Activated CD8-positive, alpha-beta T cell treated with anti-CD3 and anti-CD28 coated beads for 36 hours (primary cell): ENCODE results near the gene CLEC18C. TPM values are rescaled to one million over a fixed set of nuclear protein-coding genes. Genes with fewer than 3 reads are reported as not detected.
"Not testable (repeated sequence)": the region's sequence is repeated elsewhere in the genome, so short reads cannot be mapped to it uniquely, and the experiment has no call there.

Experiments
- ATAC-seq: fragments of 200-7000 bp; cut with Tn5 transposase; one replicate; pipeline ENCODE4 v1.10.0; 2021; ENCODE audit warnings: mild to moderate bottlenecking, moderate library complexity
- CTCF ChIA-PET: fragments of 350-600 bp; sonication (Branson Sonifier 250); formaldehyde crosslinking; loops from one replicate; lab custom pipeline; 2021; ENCODE audit warnings: antibody characterized with exemption; lab: Charles Lee
- POLR2A ChIA-PET: fragments of 350-600 bp; sonication (Branson Sonifier 250); formaldehyde crosslinking; loops from one replicate; lab custom pipeline; 2021; ENCODE audit warnings: antibody characterized with exemption; lab: Charles Lee
- DNase-seq: peaks from one replicate; pipeline ENCODE4 v3.0.0-alpha.2; 2020
- H3K27ac Mint-ChIP-seq: one replicate; pipeline ENCODE4 v1.8.0; 2021; ENCODE audit warnings: mild to moderate bottlenecking, mixed read lengths
- H3K27me3 Mint-ChIP-seq: one replicate; pipeline ENCODE4 v1.8.0; 2021; ENCODE audit warnings: mixed read lengths
- H3K36me3 Mint-ChIP-seq: one replicate; pipeline ENCODE4 v1.8.0; 2021; ENCODE audit warnings: low read depth, mixed read lengths
- H3K4me1 Mint-ChIP-seq: one replicate; pipeline ENCODE4 v1.8.0; 2021; ENCODE audit warnings: low read depth, mixed read lengths
- H3K4me3 Mint-ChIP-seq: one replicate; pipeline ENCODE4 v1.8.0; 2021; ENCODE audit warnings: mild to moderate bottlenecking, moderate library complexity, mixed read lengths
- H3K9me3 Mint-ChIP-seq: one replicate; pipeline ENCODE4 v1.8.0; 2021; ENCODE audit warnings: mixed read lengths
- CTCF ChIP-seq: fragments of 200-600 bp; IDR thresholded peaks from one replicate; pipeline ENCODE4 v1.8.0; 2022; ENCODE audit warnings: antibody characterized with exemption, mild to moderate bottlenecking
- intact Hi-C: fragments of 100-400 bp; cut with micrococcal nuclease; formaldehyde crosslinking; loops from one replicate; pipeline ENCODE4 v1.10.0; 2022
- total RNA-seq, 2 experiments: library from RNA; stranded (reverse); gene quantifications; one replicate each; pipeline ENCODE4 v1.2.3, GENCODE V29; 2021

Gene CLEC18C
- total RNA-seq, 2 experiments from 2014 or later, result not detected

- no peaks in the 10 kb centered on the region for H3K27me3 Mint-ChIP-seq
These were observed 11.5 kb upstream of the CLEC18C start for GRCh38 chr16:70162041-70162451.

DNA sequence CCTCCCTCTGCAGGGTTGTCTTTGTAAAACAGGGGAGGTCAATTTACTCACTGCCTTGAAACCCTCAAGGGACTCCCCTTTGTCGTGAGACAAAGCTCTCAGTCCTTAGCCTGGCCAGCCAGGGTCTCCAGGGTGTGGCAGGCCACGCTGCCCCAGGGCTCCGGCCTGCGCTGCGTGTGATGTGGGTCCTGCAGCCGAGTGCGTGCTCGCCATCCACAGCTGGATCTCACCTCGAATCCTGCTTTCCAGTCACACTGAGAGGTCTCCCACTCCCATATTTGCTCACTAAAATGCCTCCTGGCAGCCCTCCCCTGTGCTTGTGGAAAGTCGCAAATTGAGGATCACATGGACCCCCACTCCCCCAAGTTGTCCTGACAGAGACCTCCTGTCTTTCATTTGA, 10.0 kb upstream of the CLEC18C start:
- CTCF ChIA-PET, result no interaction called here
- no peak for TF ChIP-seq CTCF
- H3K36me3 Mint-ChIP-seq, result peaks cover 6% of the 10 kb centered on the region
- H3K4me1 Mint-ChIP-seq, result no peaks in the 10 kb centered on the region
- POLR2A ChIA-PET, result no interaction called here
- no peaks in the 10 kb centered on the region for H3K27me3 Mint-ChIP-seq
- intact Hi-C loops, result no loop called here
- ATAC-seq (no peak), DNase-seq (no peak)
- H3K27ac Mint-ChIP-seq, result no peak overlapping the region
- H3K4me3 Mint-ChIP-seq, result no peak overlapping the region
- no peaks in the 10 kb centered on the region for H3K9me3 Mint-ChIP-seq

More at GRCh38 chr16:70162041-70162451, 11.5 kb upstream of the CLEC18C start:
- H3K27ac Mint-ChIP-seq, result no peak overlapping the region
- no peak overlapping the region for H3K4me3 Mint-ChIP-seq
- H3K36me3 Mint-ChIP-seq, result peaks cover 15% of the 10 kb centered on the region
- ChIA-PET POLR2A (interaction anchor here (0.6 to 1.1 kb wide), 2 partner anchors 9 to 218 kb away, joined by 3 read pairs; no protein-coding TSS in a partner anchor), CTCF (interaction anchor here (0.8 to 1.5 kb wide), 2 partner anchors 90 to 232 kb away, joined by 4 read pairs; partner anchors contain the start of gene EXOSC6)
- intact Hi-C loops, result no loop called here
- H3K9me3 Mint-ChIP-seq, result no peaks in the 10 kb centered on the region
- no peaks in the 10 kb centered on the region for H3K4me1 Mint-ChIP-seq
- no peak for TF ChIP-seq CTCF
- ATAC-seq, result no peak
- no peak for DNase-seq

- H3K27ac Mint-ChIP-seq, H3K9me3 Mint-ChIP-seq, CTCF ChIA-PET, POLR2A ChIA-PET, H3K4me1 Mint-ChIP-seq, H3K27me3 Mint-ChIP-seq, ATAC-seq, DNase-seq, H3K4me3 Mint-ChIP-seq, H3K36me3 Mint-ChIP-seq, intact Hi-C loops: not testable (repeated sequence)
These were observed 6.9 kb upstream of the CLEC18C start for GRCh38 chr16:70166688-70167087.

GRCh38 chr16:70173916-70174315, 329 bp downstream of the CLEC18C start:
- intact Hi-C loops, ATAC-seq, H3K27ac Mint-ChIP-seq, H3K9me3 Mint-ChIP-seq, H3K36me3 Mint-ChIP-seq, CTCF ChIA-PET, DNase-seq, H3K4me3 Mint-ChIP-seq, H3K4me1 Mint-ChIP-seq, POLR2A ChIA-PET, H3K27me3 Mint-ChIP-seq: not testable (repeated sequence)

- DNase-seq, intact Hi-C loops, H3K36me3 Mint-ChIP-seq, H3K4me1 Mint-ChIP-seq, H3K27me3 Mint-ChIP-seq, H3K9me3 Mint-ChIP-seq, POLR2A ChIA-PET, H3K27ac Mint-ChIP-seq, H3K4me3 Mint-ChIP-seq, ATAC-seq, CTCF ChIA-PET: not testable (repeated sequence)
These were observed 873 bp downstream of the CLEC18C start for GRCh38 chr16:70174387-70174932.

- H3K4me1 Mint-ChIP-seq, H3K4me3 Mint-ChIP-seq, CTCF ChIA-PET, POLR2A ChIA-PET, intact Hi-C loops, H3K36me3 Mint-ChIP-seq, H3K27me3 Mint-ChIP-seq, DNase-seq, H3K9me3 Mint-ChIP-seq, H3K27ac Mint-ChIP-seq: not testable (repeated sequence)
- peak; percentile 53 for ATAC-seq
These were observed 14.4 kb downstream of the CLEC18C start for GRCh38 chr16:70187858-70188607.

DNA sequence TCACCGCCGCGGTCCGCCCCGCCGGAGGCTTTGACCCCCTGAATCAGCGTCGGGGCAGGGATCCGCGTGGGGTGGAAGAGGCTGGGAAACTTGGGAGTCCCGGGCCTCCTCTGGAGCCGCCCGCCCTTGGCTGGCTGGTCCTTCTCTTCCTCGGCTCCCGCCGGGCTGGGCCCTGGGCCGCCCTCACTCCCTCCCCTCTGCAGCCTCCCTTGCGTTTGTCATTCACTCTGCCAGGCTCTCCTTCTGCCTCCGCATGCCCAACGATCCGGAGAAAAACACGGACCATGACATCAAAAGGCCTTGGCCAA, 15.0 kb downstream of the CLEC18C start:
- H3K27me3 Mint-ChIP-seq, H3K36me3 Mint-ChIP-seq, ATAC-seq, H3K4me3 Mint-ChIP-seq, intact Hi-C loops, DNase-seq, H3K4me1 Mint-ChIP-seq, POLR2A ChIA-PET, H3K27ac Mint-ChIP-seq, CTCF ChIA-PET, H3K9me3 Mint-ChIP-seq: not testable (repeated sequence)

GRCh38 chr16:70190574-70190973, 17.0 kb downstream of the CLEC18C start:
- H3K36me3 Mint-ChIP-seq, POLR2A ChIA-PET, H3K9me3 Mint-ChIP-seq, ATAC-seq, DNase-seq, H3K4me1 Mint-ChIP-seq, H3K4me3 Mint-ChIP-seq, CTCF ChIA-PET, H3K27ac Mint-ChIP-seq, H3K27me3 Mint-ChIP-seq, intact Hi-C loops: not testable (repeated sequence)

DNA sequence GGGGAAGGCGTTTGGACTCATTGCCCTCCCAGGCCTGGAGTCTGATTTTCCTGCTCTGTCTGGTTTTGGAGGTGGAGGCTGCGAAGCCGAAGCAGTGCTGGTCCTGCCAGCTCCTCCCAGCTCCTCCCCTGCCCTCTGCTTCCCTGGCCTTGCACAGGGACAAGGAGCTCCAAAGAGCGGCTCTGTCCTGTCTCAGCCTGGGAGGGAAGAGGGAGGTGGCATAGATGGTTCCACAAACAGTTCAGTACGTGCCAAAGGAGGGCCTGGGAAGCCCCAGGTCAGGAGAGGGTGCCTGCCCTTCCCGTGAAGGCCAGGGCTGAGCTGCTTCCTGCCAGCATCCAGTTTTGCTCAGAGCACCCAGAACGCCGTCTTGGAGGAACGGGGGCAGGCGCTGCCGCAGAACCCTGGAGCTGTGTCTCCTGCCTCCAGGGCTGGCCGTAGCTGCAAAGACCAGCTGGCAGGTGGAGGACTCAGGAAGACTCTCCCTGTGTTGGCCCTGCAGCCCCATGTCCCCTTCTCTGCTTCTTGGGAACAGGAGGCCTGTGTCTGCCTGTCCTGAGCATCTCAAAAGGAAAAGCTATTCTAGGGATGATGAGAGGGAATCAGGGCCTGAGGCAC, 23.2 kb downstream of the CLEC18C start:
- ATAC-seq, H3K4me3 Mint-ChIP-seq, H3K9me3 Mint-ChIP-seq, intact Hi-C loops, DNase-seq, H3K27ac Mint-ChIP-seq, H3K4me1 Mint-ChIP-seq, CTCF ChIA-PET, H3K36me3 Mint-ChIP-seq, POLR2A ChIA-PET, H3K27me3 Mint-ChIP-seq: not testable (repeated sequence)

- H3K27ac Mint-ChIP-seq, POLR2A ChIA-PET, ATAC-seq, H3K27me3 Mint-ChIP-seq, H3K9me3 Mint-ChIP-seq, DNase-seq, CTCF ChIA-PET, H3K36me3 Mint-ChIP-seq, intact Hi-C loops, H3K4me1 Mint-ChIP-seq, H3K4me3 Mint-ChIP-seq: not testable (repeated sequence)
These were observed 24.0 kb downstream of the CLEC18C start for GRCh38 chr16:70197611-70198010.
